Measurements from ENCODE around the gene UBASH3A. TPM values are rescaled to one million over a fixed set of nuclear protein-coding genes. Genes with fewer than 3 reads are reported as not detected.

UBASH3A gene
- total RNA-seq, 1 donor from 2014 or later = not detected

DNA sequence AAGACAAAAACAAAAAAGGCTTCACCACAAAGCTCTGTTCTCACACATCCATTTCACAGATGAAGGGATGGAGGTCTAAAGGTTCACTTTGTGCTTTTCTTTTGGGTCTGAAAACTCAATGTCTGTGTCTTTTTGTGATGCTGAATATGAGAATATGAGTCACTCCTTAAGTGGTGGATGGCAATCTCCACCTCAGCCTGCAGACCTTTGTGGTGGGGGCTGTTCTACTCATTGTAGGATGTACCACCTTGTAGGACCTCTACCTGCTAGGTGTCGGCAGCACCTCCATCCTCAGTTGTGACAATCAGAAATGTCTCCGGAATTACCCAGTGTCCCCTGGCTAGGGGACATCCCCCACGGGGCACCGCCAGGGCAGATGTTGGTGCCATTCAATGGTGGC lies 42.8 kb downstream of the UBASH3A start:
- TF ChIP-seq, protein P1, sequence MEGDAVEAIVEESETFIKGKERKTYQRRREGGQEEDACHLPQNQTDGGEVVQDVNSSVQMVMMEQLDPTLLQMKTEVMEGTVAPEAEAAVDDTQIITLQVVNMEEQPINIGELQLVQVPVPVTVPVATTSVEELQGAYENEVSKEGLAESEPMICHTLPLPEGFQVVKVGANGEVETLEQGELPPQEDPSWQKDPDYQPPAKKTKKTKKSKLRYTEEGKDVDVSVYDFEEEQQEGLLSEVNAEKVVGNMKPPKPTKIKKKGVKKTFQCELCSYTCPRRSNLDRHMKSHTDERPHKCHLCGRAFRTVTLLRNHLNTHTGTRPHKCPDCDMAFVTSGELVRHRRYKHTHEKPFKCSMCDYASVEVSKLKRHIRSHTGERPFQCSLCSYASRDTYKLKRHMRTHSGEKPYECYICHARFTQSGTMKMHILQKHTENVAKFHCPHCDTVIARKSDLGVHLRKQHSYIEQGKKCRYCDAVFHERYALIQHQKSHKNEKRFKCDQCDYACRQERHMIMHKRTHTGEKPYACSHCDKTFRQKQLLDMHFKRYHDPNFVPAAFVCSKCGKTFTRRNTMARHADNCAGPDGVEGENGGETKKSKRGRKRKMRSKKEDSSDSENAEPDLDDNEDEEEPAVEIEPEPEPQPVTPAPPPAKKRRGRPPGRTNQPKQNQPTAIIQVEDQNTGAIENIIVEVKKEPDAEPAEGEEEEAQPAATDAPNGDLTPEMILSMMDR (conservative IDR thresholded peaks at IDR 0.05) = no peak
- Mint-ChIP-seq H3K9me3 (no peaks in the 10 kb centered on the region), H3K27ac (ENCODE audit: unreplicated experiment) (no peak overlapping the region), H3K27me3 (ENCODE audit: low read depth) (no peaks in the 10 kb centered on the region), H3K4me1 (peaks cover 7% of the 10 kb centered on the region), H3K4me3 (no peak overlapping the region), H3K36me3 (ENCODE audit: low read depth) (no peaks in the 10 kb centered on the region)
- no peak for DNase-seq (ENCODE audit: low read depth, low spot score)

DNA sequence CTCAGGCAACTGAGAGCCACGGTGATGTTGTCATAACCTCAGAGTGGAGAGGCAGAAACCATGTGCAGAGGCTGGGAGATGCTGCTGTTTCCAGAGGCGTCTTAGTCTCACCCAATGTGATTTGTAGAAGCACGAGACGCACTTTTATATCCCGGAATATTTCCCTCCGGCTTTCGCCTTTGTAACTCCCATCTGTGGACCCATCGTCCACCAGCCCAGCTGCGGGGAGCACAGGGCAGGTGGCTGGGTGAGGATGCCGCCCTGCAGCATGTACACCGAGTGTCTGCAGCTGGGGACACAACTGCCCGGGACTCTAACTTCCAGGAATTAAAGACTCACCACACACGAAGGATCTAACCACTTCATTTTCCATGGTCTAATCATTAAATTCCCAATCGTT lies 43.5 kb downstream of the UBASH3A start:
- H3K27ac Mint-ChIP-seq (ENCODE audit: unreplicated experiment) = no peak overlapping the region
- no peak overlapping the region for H3K4me3 Mint-ChIP-seq
- TF ChIP-seq, protein P1 (conservative IDR thresholded peaks at IDR 0.05) = no peak
- no peaks in the 10 kb centered on the region for H3K27me3 Mint-ChIP-seq (ENCODE audit: low read depth)
- DNase-seq (ENCODE audit: low read depth, low spot score) = no peak
- H3K4me1 Mint-ChIP-seq = peaks cover 7% of the 10 kb centered on the region
- H3K36me3 Mint-ChIP-seq (ENCODE audit: low read depth) = no peaks in the 10 kb centered on the region
- H3K9me3 Mint-ChIP-seq = no peaks in the 10 kb centered on the region

DNA sequence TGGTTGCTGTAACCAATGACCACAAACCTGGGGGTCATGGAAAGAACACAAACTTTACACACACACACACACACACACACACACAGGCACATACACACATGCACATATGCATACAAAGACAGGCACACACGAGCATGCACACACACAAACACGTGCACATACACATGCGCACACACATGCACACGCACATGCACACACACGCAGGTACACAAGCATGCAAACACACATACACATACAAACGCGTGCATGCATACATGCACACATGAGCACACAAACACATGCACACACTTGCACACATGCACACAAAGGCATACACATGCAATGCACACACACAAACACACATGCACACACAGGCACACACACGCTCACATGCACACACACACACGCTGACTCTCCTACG lies 44.0 kb downstream of the UBASH3A start:
- Mint-ChIP-seq H3K36me3 (ENCODE audit: low read depth) (no peaks in the 10 kb centered on the region), H3K9me3 (no peaks in the 10 kb centered on the region), H3K4me1 (peaks cover 7% of the 10 kb centered on the region), H3K4me3 (no peak overlapping the region), H3K27me3 (ENCODE audit: low read depth) (no peaks in the 10 kb centered on the region), H3K27ac (ENCODE audit: unreplicated experiment) (no peak overlapping the region)
- no peak for DNase-seq (ENCODE audit: low read depth, low spot score)
- TF ChIP-seq, protein P1 (conservative IDR thresholded peaks at IDR 0.05) = no peak

DNA sequence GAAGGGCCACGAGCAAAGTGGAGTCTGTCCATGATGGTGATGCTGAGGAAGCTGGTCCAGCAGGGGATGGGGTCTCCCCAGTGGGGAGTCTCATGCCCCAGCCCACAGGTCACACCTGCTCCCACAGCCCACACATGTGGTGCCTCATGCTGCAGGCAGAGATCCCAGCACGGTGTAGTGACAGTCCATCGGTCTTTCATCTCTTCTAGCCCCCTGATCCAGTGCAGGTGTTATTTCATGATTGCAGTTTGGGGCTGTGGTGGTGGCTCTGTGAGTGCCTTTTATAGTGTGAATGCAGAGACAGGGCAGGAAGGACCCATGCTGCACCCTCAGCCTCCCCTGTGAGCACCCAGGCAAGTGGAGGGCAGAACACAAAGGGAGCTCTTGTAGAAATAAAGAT lies 45.0 kb downstream of the UBASH3A start:
- DNase-seq (ENCODE audit: low read depth, low spot score) = no peak
- Mint-ChIP-seq H3K4me3 (no peak overlapping the region), H3K9me3 (no peaks in the 10 kb centered on the region), H3K4me1 (peaks cover 16% of the 10 kb centered on the region), H3K27me3 (ENCODE audit: low read depth) (no peaks in the 10 kb centered on the region), H3K27ac (ENCODE audit: unreplicated experiment) (no peak overlapping the region), H3K36me3 (ENCODE audit: low read depth) (no peaks in the 10 kb centered on the region)
- TF ChIP-seq, protein P1 (conservative IDR thresholded peaks at IDR 0.05) = no peak

- Mint-ChIP-seq H3K27me3 (ENCODE audit: low read depth) (no peaks in the 10 kb centered on the region), H3K4me1 (peaks cover 30% of the 10 kb centered on the region), H3K36me3 (ENCODE audit: low read depth) (no peaks in the 10 kb centered on the region), H3K9me3 (no peaks in the 10 kb centered on the region), H3K4me3 (no peak overlapping the region), H3K27ac (ENCODE audit: unreplicated experiment) (no peak overlapping the region)
- DNase-seq (ENCODE audit: low read depth, low spot score) = no peak
- TF ChIP-seq, protein P1 (conservative IDR thresholded peaks at IDR 0.05) = no peak
Measured at GRCh38 chr21:42451941-42452340, 48.2 kb downstream of the UBASH3A start.
